SK-N-SH (cell line): ENCODE data around the gene GALT.

Experiments
- CHD2 ChIP-seq: fragments of 150-350 bp; IDR thresholded peaks from 2 replicates; pipeline ENCODE4 v1.6.1; 2018; ENCODE audit warnings: low read length; ENCODE audit not compliant: partially characterized antibody
- CTCF ChIP-seq: fragments of 200-600 bp; sonication (generic); IDR thresholded peaks from 2 replicates; pipeline ENCODE4 v1.6.1; 2017; ENCODE audit warnings: antibody characterized with exemption, mild to moderate bottlenecking, moderate library complexity
- ELF1 ChIP-seq: IDR thresholded peaks from 2 replicates; pipeline ENCODE4 v1.4.0; 2012
- EP300 ChIP-seq, 2 experiments: IDR thresholded peaks; 2 replicates each; pipeline versions ENCODE4 v1.4.0 to v1.6.1; 2012; ENCODE audit warnings: borderline replicate concordance in 1 of 2, low read depth in 1 of 2, low read length in 1 of 2
- EZH2phosphoT487 ChIP-seq: fragments of 200-600 bp; sonication (generic); IDR thresholded peaks from 2 replicates; pipeline ENCODE4 v1.6.1; 2017; ENCODE audit warnings: low read depth, mixed run types, mild to moderate bottlenecking, antibody characterized with exemption, moderate library complexity, borderline replicate concordance
- MAX ChIP-seq: IDR thresholded peaks from 2 replicates; pipeline ENCODE4 v1.4.0; 2012; ENCODE audit warnings: low read depth
- NRF1 ChIP-seq: IDR thresholded peaks from 2 replicates; pipeline ENCODE4 v1.6.1; 2012; ENCODE audit warnings: low read depth, mild to moderate bottlenecking, low read length
- POLR2AphosphoS5 ChIP-seq: IDR thresholded peaks from 2 replicates; pipeline ENCODE4 v1.6.1; 2012; ENCODE audit warnings: low read depth, low read length
- RAD21 ChIP-seq: IDR thresholded peaks from 2 replicates; pipeline ENCODE4 v1.6.1; 2012; ENCODE audit warnings: mild to moderate bottlenecking, low read length
- REST ChIP-seq: IDR thresholded peaks from 2 replicates; pipeline ENCODE4 v1.6.1; 2012; ENCODE audit warnings: mild to moderate bottlenecking, low read depth, low read length, moderate library complexity
- TAF1 ChIP-seq: IDR thresholded peaks from 2 replicates; pipeline ENCODE4 v1.6.1; 2012; ENCODE audit warnings: low read depth, mild to moderate bottlenecking, low read length, moderate library complexity, borderline replicate concordance
- TCF12 ChIP-seq: IDR thresholded peaks from 2 replicates; pipeline ENCODE4 v1.4.0; 2012

- no peak for TF ChIP-seq CTCF
- no peak for TF ChIP-seq TCF12
- no peak for TF ChIP-seq MAX
- TF ChIP-seq POLR2AphosphoS5: no peak
- TF ChIP-seq EP300 (IDR thresholded peaks at IDR 0.05; ENCODE audit: borderline replicate concordance in 1 of 2, low read depth in 1 of 2, low read length in 1 of 2): no peak
- no peak for TF ChIP-seq REST
- no peak for TF ChIP-seq RAD21
- no peak for TF ChIP-seq CHD2
- no peak for TF ChIP-seq ELF1
- TF ChIP-seq NRF1: no peak
- no peak for TF ChIP-seq EZH2phosphoT487
- TF ChIP-seq TAF1: no peak
These were observed 15.9 kb upstream of the GALT start for GRCh38 chr9:34630402-34631154.
